Hypothalamus (tissue), 51 donors: ENCODE data around the gene PIGR.

Source experiments
- DNase-seq, 51 donors: peaks; one replicate each; lab custom pipeline; 2025; lab: John Stamatoyannopoulos, UW

The PIGR gene

GRCh38 chr1:206946261-206946660 is at the start of gene PIGR:
PIGR (minus strand) TSS chr1:206946466; CDS start chr1:206940531, 5,935 bp downstream.
- no peak for DNase-seq

- no peak for DNase-seq
These were observed 46.5 kb upstream of the PIGR start for GRCh38 chr1:206992790-206993189.

GRCh38 chr1:206987873-206988272 is 41.6 kb upstream of the PIGR start:
- DNase-seq: no peak

GRCh38 chr1:206986885-206987284 is 40.6 kb upstream of the PIGR start:
- DNase-seq: no peak

GRCh38 chr1:206986402-206986801 is 40.1 kb upstream of the PIGR start:
- DNase-seq: no peak

- no peak for DNase-seq
These were observed 39.0 kb upstream of the PIGR start for GRCh38 chr1:206985162-206985749.

GRCh38 chr1:206982216-206982615 is 36.0 kb upstream of the PIGR start:
- DNase-seq: peak in 33 of 51 donors; percentile 3 to 74 (median 38)

- no peak for DNase-seq
These were observed 33.2 kb upstream of the PIGR start for GRCh38 chr1:206979379-206980043.

GRCh38 chr1:206978259-206978658 is 32.0 kb upstream of the PIGR start:
- no peak for DNase-seq

- DNase-seq: no peak
These were observed 29.0 kb upstream of the PIGR start for GRCh38 chr1:206975306-206975705.

GRCh38 chr1:206974140-206974539 is 27.9 kb upstream of the PIGR start:
- DNase-seq: no peak

GRCh38 chr1:206972728-206973127 is 26.5 kb upstream of the PIGR start:
- no peak for DNase-seq

GRCh38 chr1:206971029-206971655 is 24.9 kb upstream of the PIGR start:
- no peak for DNase-seq

GRCh38 chr1:206970446-206970845 is 24.2 kb upstream of the PIGR start, which contains the start of gene FCAMR:
FCAMR (minus strand) TSS chr1:206970460; CDS start chr1:206970125, 335 bp downstream.
- DNase-seq: no peak

- DNase-seq: no peak
These were observed 22.8 kb upstream of the PIGR start for GRCh38 chr1:206969090-206969489.

- DNase-seq: peak in 1 of 51 donors; percentile 32
These were observed 21.0 kb upstream of the PIGR start for GRCh38 chr1:206967096-206967849.

- DNase-seq: no peak
These were observed 19.5 kb upstream of the PIGR start for GRCh38 chr1:206965781-206966180.

GRCh38 chr1:206963740-206964139 is 17.5 kb upstream of the PIGR start:
- DNase-seq: no peak

GRCh38 chr1:206963119-206963712 is 16.9 kb upstream of the PIGR start:
- DNase-seq: no peak

- DNase-seq: no peak
These were observed 16.0 kb upstream of the PIGR start for GRCh38 chr1:206962272-206962671.

GRCh38 chr1:206961668-206962067 is 15.4 kb upstream of the PIGR start:
- no peak for DNase-seq
